Mucosa of descending colon (tissue), 3 donors: ENCODE data around the gene NOVA2. TPM values are rescaled to one million over a fixed set of nuclear protein-coding genes. Genes with fewer than 3 reads are reported as not detected.
A peak's percentile ranks its signal among the peaks of the same experiment; 100 is the strongest.

Experiments used
- ATAC-seq: fragments of 200-7000 bp; cut with Tn5 transposase; one replicate; pipeline ENCODE4 v1.9.1; 2020; ENCODE audit warnings: mild to moderate bottlenecking, moderate library complexity
- DNase-seq, 3 donors: peaks; one replicate each; pipeline ENCODE4 v3.0.0-alpha.2; 2020
- H3K36me3 ChIP-seq: fragments of 200-600 bp; one replicate; pipeline ENCODE4 v1.8.0; 2021; ENCODE audit warnings: low read depth, mild to moderate bottlenecking
- H3K4me1 ChIP-seq: fragments of 200-600 bp; one replicate; pipeline ENCODE4 v1.8.0; 2021; ENCODE audit warnings: low read depth, mild to moderate bottlenecking
- H3K4me3 ChIP-seq: fragments of 200-600 bp; one replicate; pipeline ENCODE4 v1.8.0; 2021; ENCODE audit warnings: mild to moderate bottlenecking
- H3K9me3 ChIP-seq: fragments of 200-600 bp; one replicate; pipeline ENCODE4 v1.8.0; 2021; ENCODE audit warnings: mild to moderate bottlenecking
- intact Hi-C, 2 donors: fragments of 100-400 bp; cut with DNase I in 1 of 2; cut with micrococcal nuclease in 1 of 2; formaldehyde crosslinking; loops; one replicate each; pipeline versions ENCODE4 v1.11.0 to v1.11.1; 2022; cut with DNase I, micrococcal nuclease
- total RNA-seq, 3 donors: library from RNA; stranded (reverse); fragmentation: NEBNext Ultra II Directional in 2 of 3; extraction: Animal tissue kit (Norgen Biotek cat#: 25700) in 2 of 3; gene quantifications; one replicate each; pipeline versions ENCODE4 v1.2.1 to v1.2.4, GENCODE V29; 2021 to 2023
- TF ChIP-seq, protein P1 (sequence below): fragments of 200-600 bp; IDR thresholded peaks from one replicate; pipeline ENCODE4 v1.8.0; 2022; ENCODE audit warnings: antibody characterized with exemption, mild to moderate bottlenecking
- donor health status: DM: no; HTN: no; CAD: no; lungs with moderate emphysema.
- donor health status: DM: no; HTN: no; CAD: no.
- donor health status: DM: no; HTN: yes; CAD: no.

NOVA2 gene
- total RNA-seq, 3 donors from 2014 or later: 0.55 to 3.0 (median 1.3) TPM

DNA sequence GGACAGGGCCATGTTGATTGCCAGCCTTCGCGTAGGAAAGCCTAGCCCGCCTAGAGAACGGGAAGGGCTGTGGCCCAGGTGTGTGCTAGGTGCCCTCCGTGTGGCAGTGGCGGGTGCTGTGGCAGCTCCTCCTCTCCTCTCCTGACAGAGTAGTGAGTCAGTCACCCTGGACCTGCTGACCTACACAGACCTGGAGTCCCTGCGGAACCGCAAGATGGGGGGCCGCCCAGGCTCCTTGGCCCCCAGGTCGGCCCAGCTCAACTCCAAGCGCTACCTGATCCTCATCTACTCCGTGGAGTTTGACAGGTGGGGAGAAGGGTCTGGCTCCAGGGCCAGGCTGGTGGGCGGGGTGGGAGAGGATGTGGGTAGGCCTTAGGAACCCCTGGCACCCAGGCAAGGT, 32.7 kb upstream of the NOVA2 start:
- no peaks in the 10 kb centered on the region for H3K9me3 ChIP-seq
- intact Hi-C loops: no loop called here
- TF ChIP-seq, protein P1, sequence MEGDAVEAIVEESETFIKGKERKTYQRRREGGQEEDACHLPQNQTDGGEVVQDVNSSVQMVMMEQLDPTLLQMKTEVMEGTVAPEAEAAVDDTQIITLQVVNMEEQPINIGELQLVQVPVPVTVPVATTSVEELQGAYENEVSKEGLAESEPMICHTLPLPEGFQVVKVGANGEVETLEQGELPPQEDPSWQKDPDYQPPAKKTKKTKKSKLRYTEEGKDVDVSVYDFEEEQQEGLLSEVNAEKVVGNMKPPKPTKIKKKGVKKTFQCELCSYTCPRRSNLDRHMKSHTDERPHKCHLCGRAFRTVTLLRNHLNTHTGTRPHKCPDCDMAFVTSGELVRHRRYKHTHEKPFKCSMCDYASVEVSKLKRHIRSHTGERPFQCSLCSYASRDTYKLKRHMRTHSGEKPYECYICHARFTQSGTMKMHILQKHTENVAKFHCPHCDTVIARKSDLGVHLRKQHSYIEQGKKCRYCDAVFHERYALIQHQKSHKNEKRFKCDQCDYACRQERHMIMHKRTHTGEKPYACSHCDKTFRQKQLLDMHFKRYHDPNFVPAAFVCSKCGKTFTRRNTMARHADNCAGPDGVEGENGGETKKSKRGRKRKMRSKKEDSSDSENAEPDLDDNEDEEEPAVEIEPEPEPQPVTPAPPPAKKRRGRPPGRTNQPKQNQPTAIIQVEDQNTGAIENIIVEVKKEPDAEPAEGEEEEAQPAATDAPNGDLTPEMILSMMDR: no peak
- no peaks in the 10 kb centered on the region for H3K36me3 ChIP-seq
- ATAC-seq: no peak
- no peak overlapping the region for H3K4me3 ChIP-seq
- H3K4me1 ChIP-seq: no peaks in the 10 kb centered on the region
- DNase-seq: no peak

DNA sequence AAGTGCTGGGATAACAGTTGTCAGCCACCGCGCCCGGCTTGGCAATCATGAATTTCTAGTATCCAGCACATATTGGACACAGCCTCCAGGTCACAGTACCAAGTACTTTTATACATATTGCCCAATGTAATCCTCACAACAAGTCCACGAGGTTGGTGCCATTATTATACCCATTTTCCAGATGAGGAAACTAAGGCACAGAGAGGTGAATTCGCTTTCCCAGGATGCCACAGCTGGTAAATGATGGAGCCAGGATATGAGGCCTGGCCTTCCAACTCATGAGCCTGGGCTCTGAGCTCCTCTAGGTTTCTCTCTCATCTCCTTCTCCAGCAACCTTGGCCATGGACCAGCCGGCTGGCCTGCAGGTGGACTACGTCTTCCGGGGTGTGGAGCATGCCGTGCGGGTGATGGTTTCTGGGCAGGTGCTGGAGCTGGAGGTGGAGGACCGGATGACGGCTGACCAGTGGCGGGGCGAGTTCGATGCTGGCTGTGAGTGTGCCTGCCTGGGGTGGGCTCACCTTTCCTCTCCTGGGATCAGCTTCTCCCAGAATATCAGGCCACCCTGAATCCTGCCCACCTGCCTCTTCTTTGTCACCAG, 29.1 kb upstream of the NOVA2 start:
- Histone ChIP-seq H3K36me3 (no peaks in the 10 kb centered on the region), H3K4me3 (no peak overlapping the region), H3K4me1 (peaks cover 7% of the 10 kb centered on the region), H3K9me3 (no peaks in the 10 kb centered on the region)
- DNase-seq (no peak), ATAC-seq (no peak)
- TF ChIP-seq, protein P1: no peak
- intact Hi-C loops: no loop called here

DNA sequence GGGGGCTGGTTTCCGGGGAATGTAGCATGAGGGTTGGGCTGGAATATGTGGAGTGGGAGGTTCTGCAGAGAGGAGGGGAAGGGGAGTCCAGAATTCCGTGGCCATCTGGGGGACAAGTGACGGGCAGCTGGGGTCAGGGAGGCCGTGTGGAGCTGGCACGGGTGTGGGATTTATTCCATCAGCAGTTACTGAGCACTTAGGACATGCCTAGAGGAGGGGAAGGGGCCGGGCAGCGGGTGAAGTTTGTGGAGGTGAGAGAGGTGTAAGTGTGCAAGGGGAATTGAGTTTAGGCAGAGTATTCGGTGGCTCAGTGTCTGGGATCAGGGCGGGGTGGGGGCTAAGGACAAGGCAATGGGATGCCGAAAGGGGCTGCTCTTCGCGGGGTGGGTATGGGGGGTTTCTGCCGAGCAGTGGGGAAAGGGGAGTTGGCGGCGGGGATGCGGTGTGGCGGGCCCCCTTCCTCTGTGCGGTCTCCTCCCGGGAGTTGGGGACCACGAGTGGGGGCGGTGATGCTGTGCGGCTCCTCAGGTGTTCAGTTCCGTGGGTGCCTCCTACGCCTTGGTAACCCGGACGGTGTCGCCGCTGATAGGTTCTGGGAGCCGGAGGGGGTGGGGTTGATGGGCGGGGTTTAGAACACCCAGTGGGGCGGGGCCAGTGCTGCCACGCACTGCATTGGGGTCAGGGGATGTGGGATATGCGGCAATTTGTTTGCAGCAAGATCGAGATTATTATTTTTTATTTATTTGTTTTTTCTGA, 27.0 kb upstream of the NOVA2 start:
- H3K4me1 ChIP-seq: peaks cover 14% of the 10 kb centered on the region
- no peaks in the 10 kb centered on the region for H3K36me3 ChIP-seq
- H3K4me3 ChIP-seq: no peak overlapping the region
- no peaks in the 10 kb centered on the region for H3K9me3 ChIP-seq
- TF ChIP-seq, protein P1: no peak
- DNase-seq: peak; percentile 78 to 85 (median 79)
- intact Hi-C loops: no loop called here
- ATAC-seq: peak; percentile 94

DNA sequence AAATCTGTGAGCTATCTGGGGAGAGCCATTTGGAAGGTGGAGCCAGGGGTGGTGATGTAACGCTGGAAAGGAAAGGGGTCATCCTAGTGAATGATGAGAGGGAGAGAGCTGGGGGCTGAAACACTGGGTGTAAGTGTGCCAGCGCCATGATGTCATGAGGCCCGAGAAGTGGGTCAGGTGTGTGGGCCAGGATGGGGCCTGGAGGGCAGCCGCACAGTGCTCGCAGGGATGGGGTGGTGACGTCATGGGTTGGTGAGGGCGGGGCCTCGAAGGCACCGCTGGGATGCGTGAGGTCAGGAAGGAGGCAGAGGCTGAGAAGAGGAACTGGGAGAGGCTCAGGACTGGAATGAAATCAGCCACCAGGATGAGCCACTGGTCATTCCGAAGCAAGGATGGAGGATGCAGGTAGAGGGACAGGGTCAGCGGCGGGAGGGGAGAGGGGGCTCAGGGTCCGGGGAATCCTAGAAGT, 26.0 kb upstream of the NOVA2 start:
- ATAC-seq: no peak
- H3K4me3 ChIP-seq: no peak overlapping the region
- H3K9me3 ChIP-seq: no peaks in the 10 kb centered on the region
- TF ChIP-seq, protein P1: no peak
- H3K4me1 ChIP-seq: peaks cover 14% of the 10 kb centered on the region
- peaks cover 4% of the 10 kb centered on the region for H3K36me3 ChIP-seq
- intact Hi-C loops: no loop called here
- peak in 1 of 3 donors; percentile 50 for DNase-seq

DNA sequence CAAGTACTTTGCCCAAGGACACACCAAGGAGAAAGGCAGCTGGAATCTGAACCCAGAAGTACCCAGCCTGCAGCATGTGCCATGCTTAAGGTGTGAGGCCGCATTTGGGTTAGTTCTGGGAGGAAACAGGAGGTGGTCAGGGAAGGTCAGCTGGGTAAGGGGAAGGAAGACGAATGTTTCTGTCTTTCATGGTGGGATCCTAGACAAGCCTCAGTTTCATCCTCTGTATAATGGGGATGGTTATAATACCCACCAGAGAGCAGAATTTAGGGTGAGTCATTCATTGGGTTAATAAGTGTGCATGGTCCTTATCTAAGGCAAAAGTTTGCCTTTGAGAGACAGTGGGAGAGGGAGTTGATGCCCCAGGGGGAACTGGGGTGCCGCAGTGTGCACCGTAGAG, 25.2 kb upstream of the NOVA2 start:
- TF ChIP-seq, protein P1: no peak

More for the DNA sequence above, 25.2 kb upstream of the NOVA2 start:
- no peak for DNase-seq
- Histone ChIP-seq H3K36me3 (peaks cover 4% of the 10 kb centered on the region), H3K9me3 (no peaks in the 10 kb centered on the region), H3K4me1 (peaks cover 17% of the 10 kb centered on the region), H3K4me3 (no peak overlapping the region)
- ATAC-seq: no peak
- intact Hi-C loops: no loop called here
